HEK293T (cell line): Measurements from ENCODE around the gene USE1.
A peak's percentile ranks its signal among the peaks of the same experiment; 100 is the strongest.

Experiments
- CTCF ChIA-PET: fragments of 350-600 bp; formaldehyde crosslinking; extraction: SDS; loops from one replicate; lab custom pipeline; 2021; ENCODE audit warnings: antibody characterized with exemption, inconsistent platforms; lab: Yijun Ruan, JAX
- POLR2A ChIA-PET: fragments of 350-600 bp; formaldehyde crosslinking; extraction: SDS; loops from one replicate; lab custom pipeline; 2020; ENCODE audit warnings: antibody characterized with exemption, inconsistent platforms; lab: Yijun Ruan, JAX
- DNase-seq: peaks from one replicate; pipeline ENCODE4 v3.0.0; 2012; ENCODE audit warnings: mixed read lengths; ENCODE audit errors: extremely low spot score
- ARNT ChIP-seq: fragments of 450-650 bp; IDR thresholded peaks from 2 replicates; pipeline ENCODE4 v1.6.1; 2017; ENCODE audit warnings: mild to moderate bottlenecking
- BHLHE40 ChIP-seq: fragments of 450-650 bp; IDR thresholded peaks from 2 replicates; pipeline ENCODE4 v1.6.1; 2016; ENCODE audit warnings: mild to moderate bottlenecking, moderate library complexity, borderline replicate concordance
- CTBP1 ChIP-seq: fragments of 450-650 bp; IDR thresholded peaks from 2 replicates; pipeline ENCODE4 v1.6.1; 2016; ENCODE audit warnings: borderline replicate concordance
- ELF4 ChIP-seq: fragments of 450-650 bp; IDR thresholded peaks from 2 replicates; pipeline ENCODE4 v1.6.1; 2017; ENCODE audit warnings: antibody characterized with exemption
- FOXA1 ChIP-seq: fragments of 450-650 bp; IDR thresholded peaks from 2 replicates; pipeline ENCODE4 v1.6.1; 2016; ENCODE audit warnings: mild to moderate bottlenecking
- FOXK2 ChIP-seq: fragments of 450-650 bp; IDR thresholded peaks from 2 replicates; pipeline ENCODE4 v1.6.1; 2016; ENCODE audit warnings: mild to moderate bottlenecking
- FOXM1 ChIP-seq: fragments of 450-650 bp; IDR thresholded peaks from 2 replicates; pipeline ENCODE4 v1.6.1; 2017; ENCODE audit warnings: mild to moderate bottlenecking, borderline replicate concordance
- HDGF ChIP-seq: fragments of 450-650 bp; IDR thresholded peaks from 2 replicates; pipeline ENCODE4 v1.6.1; 2017; ENCODE audit warnings: antibody characterized with exemption, borderline replicate concordance
- L3MBTL2 ChIP-seq: fragments of 450-650 bp; conservative IDR thresholded peaks from 2 replicates; pipeline ENCODE4 v1.6.1; 2016; ENCODE audit warnings: mild to moderate bottlenecking
- LEF1 ChIP-seq: fragments of 450-650 bp; IDR thresholded peaks from 2 replicates; pipeline ENCODE4 v1.6.1; 2017; ENCODE audit warnings: mild to moderate bottlenecking, borderline replicate concordance
- NFRKB ChIP-seq: fragments of 450-650 bp; IDR thresholded peaks from 2 replicates; pipeline ENCODE4 v1.6.1; 2016; ENCODE audit warnings: mild to moderate bottlenecking, moderate library complexity
- SP1 ChIP-seq: fragments of 450-650 bp; IDR thresholded peaks from 2 replicates; pipeline ENCODE4 v1.6.1; 2017
- SUZ12 ChIP-seq: fragments of 450-650 bp; IDR thresholded peaks from 2 replicates; pipeline ENCODE4 v1.6.1; 2016; ENCODE audit warnings: mild to moderate bottlenecking
- TARDBP ChIP-seq: fragments of 450-650 bp; IDR thresholded peaks from 2 replicates; pipeline ENCODE4 v1.6.1; 2016
- ZNF384 ChIP-seq: fragments of 450-650 bp; IDR thresholded peaks from 2 replicates; pipeline ENCODE4 v1.6.1; 2016
- TF ChIP-seq, protein P1 (sequence below): fragments of 450-650 bp; IDR thresholded peaks from 2 replicates; pipeline ENCODE4 v1.6.1; 2016

The USE1 gene

DNA sequence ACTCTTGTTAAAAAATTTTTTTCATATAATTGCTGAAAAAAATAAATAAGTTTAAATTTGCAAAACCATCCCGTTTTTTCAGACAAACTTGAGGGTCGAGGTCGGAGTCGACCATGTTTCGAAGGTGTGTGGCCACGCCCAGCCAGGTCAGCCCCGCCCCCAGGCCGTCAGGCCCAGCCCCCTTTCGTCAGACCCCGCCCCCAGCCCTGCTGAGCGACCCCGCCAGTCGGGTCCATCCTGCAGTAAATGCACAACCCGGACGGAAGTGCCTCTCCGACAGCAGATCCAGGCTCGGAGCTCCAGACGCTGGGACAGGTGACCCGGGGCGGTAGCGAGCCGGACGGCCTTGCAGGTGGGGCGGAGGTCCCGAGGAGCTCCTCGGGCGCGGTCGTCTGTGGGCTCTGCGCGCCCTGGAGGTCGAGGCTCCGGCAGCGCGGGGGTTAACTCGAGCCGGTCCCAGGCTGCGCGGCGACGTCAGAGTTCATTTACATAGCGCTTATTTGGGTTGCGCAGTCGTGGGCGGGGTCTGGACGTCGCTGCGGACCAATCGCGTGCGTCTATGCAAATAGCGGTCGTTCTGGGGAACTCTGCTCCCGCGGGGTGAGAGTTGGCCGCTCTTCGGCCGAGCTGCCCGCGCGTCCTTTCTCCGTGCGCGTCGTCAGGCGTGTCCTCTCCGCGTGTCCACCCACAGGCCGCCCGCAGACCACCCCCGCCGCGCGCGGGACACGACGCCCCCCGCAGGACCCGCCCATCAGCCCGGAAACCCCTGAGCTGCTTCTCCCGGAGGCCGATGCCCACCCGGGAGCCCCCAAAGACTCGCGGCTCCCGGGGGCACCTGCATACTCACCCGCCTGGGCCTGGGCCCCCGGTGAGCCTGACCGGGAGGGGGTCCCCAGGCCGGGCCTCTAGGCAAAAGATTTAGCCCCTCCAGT is 11.1 kb downstream of the USE1 start, which contains the start of gene OCEL1:
OCEL1 (plus strand) TSS at position 225 of the 932 bp plus-strand sequence; CDS start at position 247, 22 bp downstream.
- TF ChIP-seq ZNF384 (no peak), L3MBTL2 (peak; percentile 61)
- CTCF ChIA-PET = interaction anchor here (1.7 kb wide), 1 partner anchor 9 kb away, joined by 11 read pairs; no protein-coding TSS in a partner anchor
- POLR2A ChIA-PET = interaction anchor here (0.6 to 6.0 kb wide), 14 partner anchors 9 to 154 kb away, joined by 3 to 72 read pairs (median 4); partner anchors contain the start of genes MRPL34 and USE1
- DNase-seq = peak; percentile 93

DNA sequence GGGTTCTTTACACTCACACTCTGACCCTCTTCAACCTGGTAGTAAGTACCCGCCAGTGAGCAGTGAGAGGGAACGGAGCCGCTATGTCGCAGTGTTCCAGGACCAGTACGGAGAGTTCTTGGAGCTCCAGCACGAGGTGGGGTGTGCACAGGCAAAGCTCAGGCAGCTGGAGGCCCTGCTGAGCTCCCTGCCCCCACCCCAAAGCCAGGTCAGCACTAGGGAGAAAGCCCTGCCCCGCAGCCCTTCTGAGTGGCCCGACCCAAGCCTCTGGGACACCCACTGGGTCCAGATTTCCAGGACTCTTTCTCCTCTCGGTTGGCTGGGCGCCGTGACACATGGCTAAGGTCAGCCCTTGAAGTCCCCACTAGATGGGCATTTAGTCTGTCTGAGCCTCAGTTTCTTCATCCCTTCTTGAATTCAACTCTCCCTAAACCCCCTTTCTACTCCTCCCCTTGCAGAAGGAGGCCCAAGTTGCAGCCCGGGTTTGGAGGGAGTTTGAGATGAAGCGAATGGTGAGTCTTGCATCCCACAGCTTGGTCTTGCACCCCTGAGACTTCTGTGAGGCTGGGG is 12.7 kb downstream of the USE1 start:
- CTCF ChIA-PET = interaction anchor here (0.6 to 0.9 kb wide), 2 partner anchors 9 to 13 kb away, joined by 3 to 5 read pairs; partner anchors contain the start of gene USE1
- POLR2A ChIA-PET = interaction anchor here (1.7 to 6.0 kb wide), 3 partner anchors 8 to 13 kb away, joined by 5 to 72 read pairs (median 44); partner anchors contain the start of gene USE1
- TF ChIP-seq L3MBTL2 (no peak), SP1 (no peak), LEF1 (no peak), SUZ12 (no peak), FOXA1 (no peak), ARNT (no peak), FOXK2 (no peak), CTBP1 (no peak)
- DNase-seq = no peak

DNA sequence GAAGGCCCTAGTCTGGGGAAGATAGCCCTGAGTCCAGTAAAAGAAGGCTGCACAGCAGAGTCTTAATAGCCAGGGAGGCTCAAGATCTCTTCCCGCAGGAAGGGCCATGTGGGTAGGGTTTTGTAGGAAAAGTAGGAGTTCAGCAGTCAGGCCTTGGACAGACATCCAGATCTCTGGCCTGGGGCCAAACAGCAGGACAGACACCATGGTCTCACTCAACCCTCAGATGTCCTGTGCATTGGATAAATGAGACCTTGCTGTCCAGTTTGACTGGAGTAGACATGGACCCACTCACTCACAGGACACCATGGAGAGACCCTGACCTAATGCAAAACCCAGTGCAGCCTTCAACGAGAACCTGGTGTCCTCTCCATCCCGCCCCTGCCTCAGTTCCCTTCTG is 14.7 kb downstream of the USE1 start:
- TF ChIP-seq FOXM1 (no peak), BHLHE40 (no peak), NFRKB (no peak), ARNT (no peak), SUZ12 (no peak), ELF4 (no peak), CTBP1 (no peak), TARDBP (no peak), L3MBTL2 (no peak)
- TF ChIP-seq, protein P1, sequence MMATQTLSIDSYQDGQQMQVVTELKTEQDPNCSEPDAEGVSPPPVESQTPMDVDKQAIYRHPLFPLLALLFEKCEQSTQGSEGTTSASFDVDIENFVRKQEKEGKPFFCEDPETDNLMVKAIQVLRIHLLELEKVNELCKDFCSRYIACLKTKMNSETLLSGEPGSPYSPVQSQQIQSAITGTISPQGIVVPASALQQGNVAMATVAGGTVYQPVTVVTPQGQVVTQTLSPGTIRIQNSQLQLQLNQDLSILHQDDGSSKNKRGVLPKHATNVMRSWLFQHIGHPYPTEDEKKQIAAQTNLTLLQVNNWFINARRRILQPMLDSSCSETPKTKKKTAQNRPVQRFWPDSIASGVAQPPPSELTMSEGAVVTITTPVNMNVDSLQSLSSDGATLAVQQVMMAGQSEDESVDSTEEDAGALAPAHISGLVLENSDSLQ = no peak
- ChIA-PET POLR2A (interaction anchor here (2.8 kb wide), 1 partner anchor 15 kb away, joined by 9 read pairs; the partner anchor contains the start of gene USE1), CTCF (no interaction called here)
- no peak for DNase-seq

DNA sequence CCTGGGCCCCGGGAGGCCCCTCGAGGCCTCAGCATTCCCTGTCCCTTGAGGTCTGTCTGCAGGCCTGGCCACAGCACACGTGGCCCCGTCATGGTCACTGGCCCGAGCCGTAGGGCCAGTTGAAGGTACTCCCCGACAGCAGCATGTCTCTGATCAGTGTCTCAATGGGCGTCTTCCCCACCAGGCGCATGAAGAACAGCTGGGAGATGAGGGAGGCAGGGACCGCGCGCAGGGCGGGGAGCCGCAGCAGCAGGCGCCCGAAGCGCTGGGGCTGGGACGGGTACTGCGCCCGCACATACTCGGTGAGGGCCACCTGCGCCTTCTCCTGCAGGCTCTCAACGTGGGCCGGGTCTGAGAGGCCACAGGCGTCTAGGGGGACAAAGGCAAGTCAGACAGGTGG is 17.1 kb downstream of the USE1 start:
- no peak for DNase-seq
- no peak for TF ChIP-seq SP1
- TF ChIP-seq LEF1 = no peak
- TF ChIP-seq NFRKB = no peak
- TF ChIP-seq L3MBTL2 = no peak
- ChIA-PET CTCF (no interaction called here), POLR2A (interaction anchor here (0.7 to 2.8 kb wide), 2 partner anchors 17 kb away, joined by 3 to 9 read pairs; partner anchors contain the start of gene USE1)

DNA sequence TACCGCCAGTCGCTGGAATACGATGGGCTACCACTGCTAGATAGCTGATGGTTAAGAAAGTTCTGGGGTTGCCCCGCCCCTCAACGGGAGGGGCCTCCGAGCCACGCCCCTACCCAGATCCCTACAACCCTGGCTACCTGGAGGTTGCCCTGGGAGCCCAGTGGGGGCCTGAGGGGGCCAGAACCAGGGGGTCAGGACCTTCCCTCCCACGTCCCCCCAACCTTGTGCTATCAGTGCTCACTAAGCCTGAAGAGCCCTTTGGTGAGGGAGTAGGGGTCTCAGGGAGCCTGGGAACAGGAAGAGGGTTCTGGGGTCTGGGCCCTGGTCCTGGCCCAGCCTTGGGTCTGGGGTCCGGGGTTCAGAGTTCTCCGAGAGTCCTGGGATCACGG is 19.7 kb downstream of the USE1 start:
- peak; percentile 60 for DNase-seq
- ChIA-PET CTCF (interaction anchor here (0.5 to 2.0 kb wide), 6 partner anchors 9 to 1093 kb away, joined by 3 to 11 read pairs (median 3); partner anchors contain the start of gene OCEL1), POLR2A (interaction anchor here (0.6 to 3.8 kb wide), 7 partner anchors 9 to 32 kb away, joined by 3 to 44 read pairs (median 7); partner anchors contain the start of genes BABAM1, OCEL1 and USE1)
- TF ChIP-seq TARDBP (no peak), L3MBTL2 (no peak), ZNF384 (no peak), FOXK2 (no peak), SUZ12 (no peak), ARNT (no peak), FOXM1 (no peak), FOXA1 (no peak), LEF1 (no peak), NFRKB (no peak), SP1 (no peak), CTBP1 (no peak), BHLHE40 (no peak), ELF4 (no peak), HDGF (no peak)
- TF ChIP-seq, protein P1 = no peak

DNA sequence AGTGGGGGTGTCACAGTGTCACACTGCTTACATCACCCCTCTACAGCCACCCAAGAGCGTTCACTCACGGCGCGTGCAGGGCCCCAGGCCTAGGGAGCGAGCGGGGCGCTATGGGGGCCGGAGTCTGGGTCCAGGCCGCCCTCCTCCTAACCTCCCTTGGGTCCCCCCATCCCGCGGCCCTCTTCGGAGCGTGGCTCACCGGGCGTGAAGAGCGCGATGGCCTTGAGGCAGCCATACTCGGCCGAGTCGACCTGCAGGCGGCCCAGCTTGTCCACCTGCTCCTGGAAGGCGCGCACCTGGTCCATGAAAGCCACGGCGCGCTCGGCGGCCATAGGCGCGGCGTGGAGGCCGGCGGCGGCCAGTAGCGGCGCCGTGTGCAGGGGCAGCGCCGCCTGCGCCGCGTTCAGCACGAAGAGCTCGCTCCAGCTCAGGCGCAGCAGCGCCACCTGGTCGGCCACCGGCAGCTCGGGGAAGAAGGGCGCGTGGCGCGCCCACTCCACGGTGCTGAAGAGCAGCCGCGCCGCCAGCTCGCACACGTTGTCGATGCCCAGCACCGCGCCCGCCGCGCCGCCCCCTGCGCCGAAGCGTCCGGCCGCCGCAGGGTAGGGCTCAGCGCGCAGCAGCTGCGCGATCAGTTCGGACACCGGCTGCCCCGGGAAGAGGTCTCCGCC is 20.3 kb downstream of the USE1 start:
- peak; percentile 46 for DNase-seq
- ChIA-PET CTCF (interaction anchor here (0.7 to 2.0 kb wide), 5 partner anchors 8 to 169 kb away, joined by 3 to 11 read pairs (median 3); partner anchors contain the start of gene OCEL1), POLR2A (interaction anchor here (0.6 to 3.8 kb wide), 9 partner anchors 9 to 45 kb away, joined by 3 to 44 read pairs (median 5); partner anchors contain the start of genes BABAM1, OCEL1 and USE1)
- no peak for TF ChIP-seq SP1
